Testis (tissue), 3 donors: ENCODE data around the gene SLC52A3. TPM values are rescaled to one million over a fixed set of nuclear protein-coding genes. Genes with fewer than 3 reads are reported as not detected.

Experiments used
- DNase-seq: peaks from one replicate; pipeline ENCODE4 v3.0.0-alpha.2; 2019
- H3K27ac ChIP-seq, 2 donors: fragments of 200-600 bp; sonication (generic); one replicate each; pipeline ENCODE4 v1.5.1; 2019
- H3K27me3 ChIP-seq: fragments of 200-600 bp; sonication (generic); one replicate; pipeline ENCODE4 v1.5.1; 2019
- H3K36me3 ChIP-seq: fragments of 200-600 bp; sonication (generic); one replicate; pipeline ENCODE4 v1.5.1; 2017; ENCODE audit warnings: low read depth; ENCODE audit errors: missing control alignments
- H3K4me1 ChIP-seq: fragments of 200-600 bp; sonication (generic); one replicate; pipeline ENCODE4 v1.5.1; 2019
- H3K4me3 ChIP-seq, 2 donors: fragments of 200-600 bp; sonication (generic); one replicate each; pipeline ENCODE4 v1.5.1; 2017 to 2019
- H3K9me3 ChIP-seq: fragments of 200-600 bp; sonication (generic); one replicate; pipeline ENCODE4 v1.5.1; 2017
- CTCF ChIP-seq, 3 experiments: fragments of 450-650 bp in 2 of 3; fragments of 200-600 bp in 1 of 3; sonication (generic) in 1 of 3; IDR thresholded peaks; one replicate each; pipeline ENCODE4 v1.5.1; 2016 to 2019; ENCODE audit warnings: antibody characterized with exemption in 3 of 3, mild to moderate bottlenecking in 2 of 3, moderate library complexity in 1 of 3
- POLR2A ChIP-seq: fragments of 450-650 bp; IDR thresholded peaks from one replicate; pipeline ENCODE4 v1.6.1; 2017; ENCODE audit warnings: antibody characterized with exemption, mild to moderate bottlenecking, moderate library complexity
- WGBS, 2 donors: methylation state at CpG; one replicate each; pipeline ENCODE4 v1.1.5; 2018; 5-methylcytosine and 5-hydroxymethylcytosine counted together
- intact Hi-C: fragments of 100-400 bp; cut with DNase I; formaldehyde crosslinking; loops from one replicate; pipeline ENCODE4 v1.15.1; 2023; ENCODE audit warnings: low total_unique reads
- polyA plus RNA-seq: library from polyadenylated mRNA; stranded (reverse); fragments of 350-450 nt; fragmentation: Illumina TruSeq; extraction: RNeasy Lipid Tissue Mini Kit (QIAGEN cat#74804); gene quantifications from one replicate; pipeline ENCODE4 v1.2.3, GENCODE V29; 2014; ENCODE audit warnings: low read depth, low replicate concordance; ENCODE audit not compliant: insufficient read depth
- total RNA-seq, 2 donors: library from RNA; depleted of rRNA; stranded (reverse); fragments of >200 nt; gene quantifications; one replicate each; pipeline ENCODE4 v1.2.3, GENCODE V29; 2016

Gene SLC52A3
- total and polyA plus RNA-seq, 3 donors from 2014 or later: 130 to 247 (median 187) TPM

GRCh38 chr20:722822-723644, 45.3 kb downstream of the SLC52A3 start:
- no peak overlapping the region for H3K27ac ChIP-seq
- 86 to 88% methylated on average over 10 to 11 of the region's 11 CpGs for WGBS, 2 donors
- intact Hi-C loops: loop anchor here (10.0 kb wide), 1 partner anchor 158 kb away; no protein-coding TSS in a partner anchor
- H3K4me3 ChIP-seq: no peak overlapping the region
- no peaks in the 10 kb centered on the region for H3K9me3 ChIP-seq
- H3K4me1 ChIP-seq: peaks cover 3% of the 10 kb centered on the region
- TF ChIP-seq CTCF (IDR thresholded peaks at IDR 0.05) (no peak), POLR2A (no peak)
- H3K27me3 ChIP-seq: no peaks in the 10 kb centered on the region
- no peaks in the 10 kb centered on the region for H3K36me3 ChIP-seq
- DNase-seq: no peak

DNA sequence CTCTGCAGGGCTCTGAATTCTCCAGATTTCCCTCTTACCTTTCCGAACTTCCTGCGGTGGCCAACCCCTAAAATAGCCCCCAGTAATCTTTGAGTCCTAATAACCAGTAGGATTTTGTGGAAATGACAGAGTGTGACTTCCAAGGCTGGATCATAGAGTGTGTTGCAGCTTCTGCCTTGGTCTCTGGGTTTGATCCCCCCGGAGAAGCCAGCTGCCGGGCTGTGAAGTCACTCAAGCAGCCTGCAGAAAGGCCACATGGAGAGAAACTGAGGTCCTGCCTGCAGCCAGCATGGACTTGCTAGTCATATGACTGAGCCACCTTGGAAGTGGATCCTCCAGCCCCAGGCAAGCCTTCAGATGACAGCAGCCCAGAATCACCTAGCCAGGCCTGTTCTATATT, 46.4 kb downstream of the SLC52A3 start:
- Histone ChIP-seq H3K27me3 (no peaks in the 10 kb centered on the region), H3K9me3 (no peaks in the 10 kb centered on the region), H3K27ac (no peak overlapping the region), H3K4me1 (no peaks in the 10 kb centered on the region), H3K36me3 (no peaks in the 10 kb centered on the region), H3K4me3 (no peak overlapping the region)
- 89 to 100% methylated on average over 2 to 4 of the region's 4 CpGs for WGBS, 2 donors
- DNase-seq: no peak
- TF ChIP-seq CTCF (IDR thresholded peaks at IDR 0.05): no peak
- TF ChIP-seq POLR2A: no peak
- intact Hi-C loops: loop anchor here (10.0 kb wide), 1 partner anchor 157 kb away; no protein-coding TSS in a partner anchor

GRCh38 chr20:719816-720215, 48.5 kb downstream of the SLC52A3 start:
- H3K4me3 ChIP-seq: no peak overlapping the region
- TF ChIP-seq POLR2A: no peak
- no peak for TF ChIP-seq CTCF (IDR thresholded peaks at IDR 0.05)
- no peak overlapping the region for H3K27ac ChIP-seq
- no peak for DNase-seq
- H3K27me3 ChIP-seq: no peaks in the 10 kb centered on the region
- H3K9me3 ChIP-seq: no peaks in the 10 kb centered on the region
- 76% methylated on average over 10 to 11 of the region's 11 CpGs for WGBS, 2 donors
- intact Hi-C loops: loop anchor here (10.0 kb wide), 1 partner anchor 155 kb away; no protein-coding TSS in a partner anchor
- no peaks in the 10 kb centered on the region for H3K36me3 ChIP-seq
- H3K4me1 ChIP-seq: no peaks in the 10 kb centered on the region

- DNase-seq: no peak
- H3K4me1 ChIP-seq: no peaks in the 10 kb centered on the region
- 87 to 91% methylated on average over 5 of the region's 5 CpGs for WGBS, 2 donors
- no peak overlapping the region for H3K4me3 ChIP-seq
- H3K36me3 ChIP-seq: no peaks in the 10 kb centered on the region
- no peaks in the 10 kb centered on the region for H3K9me3 ChIP-seq
- intact Hi-C loops: no loop called here
- H3K27ac ChIP-seq: no peak overlapping the region
- TF ChIP-seq CTCF (IDR thresholded peaks at IDR 0.05): no peak
- no peak for TF ChIP-seq POLR2A
- no peaks in the 10 kb centered on the region for H3K27me3 ChIP-seq
Measured at GRCh38 chr20:719068-719467, 49.2 kb downstream of the SLC52A3 start.
